SU-DHL-6 (cell line): ENCODE measurements around the gene THNSL1.

Experiments used
- H2AFZ ChIP-seq: fragments of 200-600 bp; sonication (generic); 2 replicates; pipeline ENCODE4 v1.6.1; 2014; ENCODE audit warnings: low read depth, mild to moderate bottlenecking, moderate library complexity, mixed read lengths, antibody characterized with exemption, low read length; ENCODE audit not compliant: severe bottlenecking
- H3F3A ChIP-seq: fragments of 200-600 bp; shearing (Covaris generic); 2 replicates; pipeline ENCODE4 v1.6.0; 2016; ENCODE audit warnings: antibody characterized with exemption, mild to moderate bottlenecking; ENCODE audit not compliant: insufficient read depth
- H3K27ac ChIP-seq: fragments of 200-600 bp; sonication (generic); 2 replicates; pipeline ENCODE4 v1.5.1; 2016; ENCODE audit warnings: low read depth, mild to moderate bottlenecking, low read length, moderate library complexity, mixed read lengths
- H3K27me3 ChIP-seq: fragments of 200-600 bp; sonication (generic), shearing (Covaris generic); 2 replicates; pipeline ENCODE4 v1.6.0; 2014; ENCODE audit warnings: mild to moderate bottlenecking, low read length
- H3K36me3 ChIP-seq: fragments of 200-600 bp; sonication (generic); 2 replicates; pipeline ENCODE4 v1.6.1; 2014; ENCODE audit warnings: mild to moderate bottlenecking, low read length, mixed read lengths
- H3K4me2 ChIP-seq: fragments of 300-600, 200-600 bp; shearing (Covaris generic), sonication (generic); 2 replicates; pipeline ENCODE4 v1.6.0; 2014; ENCODE audit warnings: low read length, low read depth, mild to moderate bottlenecking; ENCODE audit not compliant: poor library complexity, severe bottlenecking
- H3K4me3 ChIP-seq: fragments of 200-600 bp; sonication (generic); 2 replicates; pipeline ENCODE4 v1.5.1; 2014; ENCODE audit warnings: antibody characterized with exemption, low read length, mild to moderate bottlenecking, mixed read lengths; ENCODE audit not compliant: insufficient read depth, poor library complexity, severe bottlenecking
- H3K79me2 ChIP-seq: fragments of 200-600 bp; sonication (generic); 2 replicates; pipeline ENCODE4 v1.6.1; 2014; ENCODE audit warnings: mild to moderate bottlenecking, low read length, moderate library complexity; ENCODE audit not compliant: insufficient read depth
- H3K9ac ChIP-seq: fragments of 200-600 bp; sonication (generic); 2 replicates; pipeline ENCODE4 v1.7.0; 2014; ENCODE audit warnings: mild to moderate bottlenecking, low read length
- H3K9me2 ChIP-seq: fragments of 200-600 bp; sonication (generic); replicated peaks from 2 replicates; pipeline ENCODE4 v1.6.1; 2014; ENCODE audit warnings: low read length; ENCODE audit not compliant: insufficient read depth
- H3K9me3 ChIP-seq: fragments of 200-600 bp; sonication (generic); 2 replicates; pipeline ENCODE4 v1.6.1; 2014; ENCODE audit warnings: low read length, mixed read lengths; ENCODE audit not compliant: insufficient read depth
- H4K20me1 ChIP-seq: fragments of 200-600 bp; sonication (generic); 2 replicates; pipeline ENCODE4 v1.6.1; 2014; ENCODE audit warnings: low read depth, mild to moderate bottlenecking, antibody characterized with exemption, low read length, moderate library complexity, mixed read lengths
- CTCF ChIP-seq: fragments of 200-600 bp; sonication (generic); IDR thresholded peaks from one replicate; pipeline ENCODE4 v1.5.1; 2017; ENCODE audit warnings: antibody characterized with exemption, mild to moderate bottlenecking, low read length, moderate library complexity; ENCODE audit not compliant: insufficient read depth, poor library complexity, severe bottlenecking
- EZH2phosphoT487 ChIP-seq: fragments of 200-600 bp; sonication (generic), shearing (Covaris generic); conservative IDR thresholded peaks from 2 replicates; pipeline ENCODE4 v1.6.1; 2018; ENCODE audit warnings: mild to moderate bottlenecking, antibody characterized with exemption, low read length, moderate library complexity, mixed read lengths

Gene THNSL1

GRCh38 chr10:25063644-25064043, 47.2 kb downstream of the THNSL1 start:
- no peak overlapping the region for H3K4me2 ChIP-seq
- no peaks in the 10 kb centered on the region for H3K9me2 ChIP-seq
- no peak overlapping the region for H3K9ac ChIP-seq
- H3F3A ChIP-seq, result no peaks in the 10 kb centered on the region
- H3K27ac ChIP-seq, result no peak overlapping the region
- H3K36me3 ChIP-seq, result no peaks in the 10 kb centered on the region
- H3K79me2 ChIP-seq, result no peaks in the 10 kb centered on the region
- no peak overlapping the region for H3K4me3 ChIP-seq
- no peaks in the 10 kb centered on the region for H3K9me3 ChIP-seq
- no peaks in the 10 kb centered on the region for H4K20me1 ChIP-seq
- H2AFZ ChIP-seq, result no peak overlapping the region
- TF ChIP-seq EZH2phosphoT487 (no peak), CTCF (no peak)
- H3K27me3 ChIP-seq, result no peaks in the 10 kb centered on the region

GRCh38 chr10:25064401-25064800, 48.0 kb downstream of the THNSL1 start:
- no peaks in the 10 kb centered on the region for H3K9me2 ChIP-seq

GRCh38 chr10:25065761-25066476, 49.5 kb downstream of the THNSL1 start:
- TF ChIP-seq CTCF, result no peak
- no peak for TF ChIP-seq EZH2phosphoT487
- H3K9me3 ChIP-seq, result no peaks in the 10 kb centered on the region

More at GRCh38 chr10:25064401-25064800, 48.0 kb downstream of the THNSL1 start:
- Histone ChIP-seq H3K4me3 (no peak overlapping the region), H3K36me3 (no peaks in the 10 kb centered on the region), H2AFZ (no peak overlapping the region), H3K79me2 (no peaks in the 10 kb centered on the region), H3K9ac (no peak overlapping the region), H3K9me3 (no peaks in the 10 kb centered on the region), H3K27me3 (no peaks in the 10 kb centered on the region), H3K4me2 (no peak overlapping the region), H3F3A (no peaks in the 10 kb centered on the region), H4K20me1 (no peaks in the 10 kb centered on the region), H3K27ac (no peak overlapping the region)
- no peak for TF ChIP-seq EZH2phosphoT487
- TF ChIP-seq CTCF, result no peak

More at GRCh38 chr10:25065761-25066476, 49.5 kb downstream of the THNSL1 start:
- no peak overlapping the region for H3K9ac ChIP-seq
- no peaks in the 10 kb centered on the region for H4K20me1 ChIP-seq
- H3K36me3 ChIP-seq, result no peaks in the 10 kb centered on the region
- H3K4me2 ChIP-seq, result no peak overlapping the region
- H2AFZ ChIP-seq, result no peak overlapping the region
- H3K4me3 ChIP-seq, result no peak overlapping the region
- H3K27ac ChIP-seq, result no peak overlapping the region
- no peaks in the 10 kb centered on the region for H3K27me3 ChIP-seq
- no peaks in the 10 kb centered on the region for H3K79me2 ChIP-seq
- H3F3A ChIP-seq, result no peaks in the 10 kb centered on the region
- no peaks in the 10 kb centered on the region for H3K9me2 ChIP-seq
